IPS-18a (cell line): Measurements from ENCODE around the gene ATP8B1.
"Not testable (repeated sequence)": the region's sequence is repeated elsewhere in the genome, so short reads cannot be mapped to it uniquely, and the experiment has no call there.

ENCODE experiments used
- H3K27ac ChIP-seq: one replicate; pipeline ENCODE4 v1.5.1; 2013; ENCODE audit warnings: low read length
- H3K27me3 ChIP-seq: one replicate; pipeline ENCODE4 v1.6.1; 2013; ENCODE audit warnings: mild to moderate bottlenecking, low read length; ENCODE audit not compliant: control insufficient read depth, insufficient read depth
- H3K36me3 ChIP-seq: one replicate; pipeline ENCODE4 v1.6.1; 2013; ENCODE audit warnings: low read depth, low read length; ENCODE audit not compliant: control insufficient read depth
- H3K4me1 ChIP-seq: one replicate; pipeline ENCODE4 v1.6.1; 2013; ENCODE audit warnings: low read depth, low read length; ENCODE audit not compliant: control insufficient read depth
- H3K4me3 ChIP-seq: one replicate; pipeline ENCODE4 v1.5.1; 2013; ENCODE audit warnings: low read length
- H3K9ac ChIP-seq: one replicate; pipeline ENCODE4 v1.6.1; 2013; ENCODE audit warnings: mild to moderate bottlenecking, low read length, moderate library complexity
- H3K9me3 ChIP-seq: one replicate; pipeline ENCODE4 v1.6.1; 2013; ENCODE audit warnings: low read depth, low read length; ENCODE audit not compliant: control insufficient read depth

The ATP8B1 gene

DNA sequence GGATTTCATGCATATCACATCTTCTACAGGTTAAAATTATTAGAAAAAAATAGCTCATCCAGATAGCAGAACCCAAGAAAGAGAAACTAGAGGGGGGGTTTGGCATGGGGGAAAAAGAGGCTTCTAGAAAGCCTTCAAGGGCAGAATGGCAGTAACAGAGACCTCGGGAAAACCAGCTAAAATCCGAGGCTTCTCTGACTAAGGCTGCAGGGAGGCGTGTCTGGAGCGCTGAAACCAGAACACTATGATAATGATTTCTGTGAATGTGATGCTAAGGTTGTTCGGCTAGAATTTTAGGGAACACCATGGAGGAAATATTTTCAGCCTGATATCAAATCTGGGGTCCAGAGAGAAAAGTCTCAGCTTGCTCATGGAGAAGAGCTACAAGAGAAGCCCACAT, 73.0 kb downstream of the ATP8B1 start:
- no peak overlapping the region for H3K27ac ChIP-seq

DNA sequence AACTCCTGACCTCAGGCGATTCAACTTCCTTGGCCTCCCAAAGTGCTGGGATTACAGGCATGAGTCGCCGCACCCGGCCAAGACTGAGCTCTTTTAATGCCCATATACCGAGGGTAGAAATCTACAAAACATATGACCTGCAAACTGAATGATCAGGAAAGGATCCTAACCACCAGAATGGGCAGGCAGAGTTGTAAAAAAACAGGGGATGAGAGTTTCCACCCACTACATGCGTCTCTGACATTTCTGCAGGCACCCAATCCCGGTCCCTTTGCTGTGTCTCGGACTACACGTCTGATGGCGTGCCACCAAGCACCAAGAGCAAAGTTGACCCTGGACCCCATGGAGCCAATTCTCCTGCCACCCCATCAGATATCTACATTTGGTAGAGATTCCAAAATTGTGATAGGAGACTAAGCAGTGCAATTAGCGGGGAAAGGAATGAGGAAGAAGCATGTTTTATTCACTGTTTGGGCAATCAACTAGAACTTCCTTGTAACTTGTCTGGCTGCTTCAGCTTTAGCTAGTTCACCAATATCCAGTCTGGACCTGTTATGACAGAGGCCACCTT, 74.1 kb downstream of the ATP8B1 start:
- Histone ChIP-seq H3K27me3 (no peaks in the 10 kb centered on the region), H3K9me3 (no peaks in the 10 kb centered on the region), H3K4me3 (no peak overlapping the region), H3K36me3 (no peaks in the 10 kb centered on the region), H3K27ac (no peak overlapping the region), H3K4me1 (no peaks in the 10 kb centered on the region), H3K9ac (no peak overlapping the region)

More for the DNA sequence above, 73.0 kb downstream of the ATP8B1 start:
- H3K4me3 ChIP-seq, result no peak overlapping the region
- no peaks in the 10 kb centered on the region for H3K4me1 ChIP-seq
- no peaks in the 10 kb centered on the region for H3K27me3 ChIP-seq
- no peak overlapping the region for H3K9ac ChIP-seq
- no peaks in the 10 kb centered on the region for H3K9me3 ChIP-seq
- no peaks in the 10 kb centered on the region for H3K36me3 ChIP-seq

- H3K9ac ChIP-seq, result no peak overlapping the region
- H3K4me3 ChIP-seq, result no peak overlapping the region
- H3K36me3 ChIP-seq, result no peaks in the 10 kb centered on the region
- H3K4me1 ChIP-seq, result no peaks in the 10 kb centered on the region
- no peak overlapping the region for H3K27ac ChIP-seq
- no peaks in the 10 kb centered on the region for H3K27me3 ChIP-seq
- H3K9me3 ChIP-seq, result no peaks in the 10 kb centered on the region
Measured at GRCh38 chr18:57727952-57728807, 74.9 kb downstream of the ATP8B1 start.

DNA sequence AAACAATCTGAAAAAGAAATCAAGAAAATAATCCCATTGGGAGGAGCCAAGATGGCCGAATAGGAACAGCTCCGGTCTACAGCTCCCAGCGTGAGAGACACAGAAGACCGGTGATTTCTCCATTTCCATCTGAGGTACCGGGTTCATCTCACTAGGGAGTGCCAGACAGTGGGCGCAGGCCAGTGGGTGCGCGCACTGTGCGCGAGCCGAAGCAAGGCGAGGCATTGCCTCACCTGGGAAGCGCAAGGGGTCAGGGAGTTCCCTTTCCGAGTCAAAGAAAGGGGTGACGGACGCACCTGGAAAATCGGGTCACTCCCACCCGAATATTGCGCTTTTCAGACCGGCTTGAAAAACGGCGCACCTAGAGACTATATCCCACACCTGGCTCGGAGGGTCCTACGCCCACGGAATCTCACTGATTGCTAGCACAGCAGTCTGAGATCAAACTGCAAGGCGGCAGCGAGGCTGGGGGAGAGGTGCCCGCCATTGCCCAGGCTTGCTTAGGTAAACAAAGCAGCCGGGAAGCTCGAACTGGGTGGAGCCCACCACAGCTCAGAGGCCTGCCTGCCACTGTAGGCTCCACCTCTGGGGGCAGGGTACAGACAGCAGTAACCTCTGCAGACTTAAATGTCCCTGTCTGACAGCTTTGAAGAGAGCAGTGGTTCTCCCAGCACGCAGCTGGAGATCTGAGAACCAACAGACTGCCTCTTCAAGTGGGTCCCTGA, 83.7 kb downstream of the ATP8B1 start:
- not testable (repeated sequence) for H3K36me3 ChIP-seq, H3K4me1 ChIP-seq, H3K9me3 ChIP-seq, H3K9ac ChIP-seq, H3K27me3 ChIP-seq, H3K27ac ChIP-seq, H3K4me3 ChIP-seq

DNA sequence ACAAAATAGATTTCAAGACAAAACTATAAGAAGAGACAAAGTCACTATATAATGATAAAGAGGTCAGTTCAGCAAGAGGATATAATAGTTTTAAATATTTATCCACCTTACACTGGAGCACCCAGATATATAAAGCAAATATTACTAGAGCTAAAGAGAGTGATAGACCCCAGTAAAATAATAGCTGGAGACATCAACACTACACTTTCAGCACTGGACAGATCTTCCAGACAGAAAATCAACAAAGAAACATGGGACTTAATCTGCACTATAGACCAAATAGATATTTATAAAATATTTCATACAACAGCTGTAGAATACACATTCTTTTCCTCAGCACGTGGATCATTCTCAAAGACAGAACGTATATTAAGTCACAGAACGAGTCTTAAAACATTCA, 86.6 kb downstream of the ATP8B1 start:
- Histone ChIP-seq H3K9me3 (peaks cover 6% of the 10 kb centered on the region), H3K4me3 (no peak overlapping the region), H3K27ac (no peak overlapping the region), H3K9ac (no peak overlapping the region), H3K36me3 (no peaks in the 10 kb centered on the region), H3K4me1 (no peaks in the 10 kb centered on the region), H3K27me3 (no peaks in the 10 kb centered on the region)

DNA sequence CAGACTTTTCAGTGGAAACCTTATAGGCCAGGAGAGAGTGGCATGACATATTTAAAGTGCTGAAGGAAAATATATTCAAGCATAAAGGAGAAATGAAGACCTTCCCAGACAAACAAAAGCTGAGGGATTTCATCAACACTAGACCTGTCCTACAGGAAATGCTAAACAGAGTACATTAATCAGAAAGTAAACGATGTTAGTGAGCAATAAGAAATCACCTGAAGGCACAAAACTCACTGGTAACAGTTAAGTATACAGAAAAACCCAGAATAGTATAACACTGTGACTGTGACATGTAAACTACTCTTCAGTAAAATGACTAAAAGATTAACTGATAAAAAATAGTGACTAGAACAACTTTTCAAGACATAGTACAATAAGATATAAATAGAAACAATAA, 87.4 kb downstream of the ATP8B1 start:
- H3K9ac ChIP-seq, result no peak overlapping the region
- no peaks in the 10 kb centered on the region for H3K4me1 ChIP-seq
- no peak overlapping the region for H3K27ac ChIP-seq
- H3K9me3 ChIP-seq, result peaks cover 6% of the 10 kb centered on the region
- H3K36me3 ChIP-seq, result no peaks in the 10 kb centered on the region
- H3K27me3 ChIP-seq, result no peaks in the 10 kb centered on the region
- no peak overlapping the region for H3K4me3 ChIP-seq

GRCh38 chr18:57715073-57715472, 88.0 kb downstream of the ATP8B1 start:
- peaks cover 6% of the 10 kb centered on the region for H3K9me3 ChIP-seq

GRCh38 chr18:57710226-57710625, 92.9 kb downstream of the ATP8B1 start:
- Histone ChIP-seq H3K4me1 (no peaks in the 10 kb centered on the region), H3K27ac (no peak overlapping the region), H3K36me3 (no peaks in the 10 kb centered on the region), H3K27me3 (no peaks in the 10 kb centered on the region), H3K9me3 (no peaks in the 10 kb centered on the region), H3K4me3 (no peak overlapping the region), H3K9ac (no peak overlapping the region)

More at GRCh38 chr18:57715073-57715472, 88.0 kb downstream of the ATP8B1 start:
- Histone ChIP-seq H3K36me3 (no peaks in the 10 kb centered on the region), H3K27me3 (no peaks in the 10 kb centered on the region), H3K27ac (no peak overlapping the region), H3K4me3 (no peak overlapping the region), H3K4me1 (no peaks in the 10 kb centered on the region), H3K9ac (no peak overlapping the region)

DNA sequence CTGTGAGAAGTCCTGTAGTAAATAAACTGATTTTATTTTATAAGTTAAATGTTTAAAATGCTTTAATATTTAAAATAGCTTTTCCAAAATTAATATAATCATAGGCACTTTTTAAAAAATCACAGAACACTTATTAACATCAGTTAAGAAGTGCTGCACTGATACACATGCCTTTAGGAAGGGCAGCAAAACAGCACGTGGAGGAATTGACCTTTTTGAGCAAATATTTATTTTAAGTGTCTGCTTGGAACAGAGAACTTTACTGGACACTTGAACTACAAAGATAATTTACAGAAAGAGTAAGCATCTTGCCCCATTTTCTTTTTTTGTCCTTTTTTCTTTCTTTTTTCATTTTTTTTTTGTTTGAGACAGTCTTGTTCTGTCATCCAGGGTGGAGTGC, 93.8 kb downstream of the ATP8B1 start:
- H3K9ac ChIP-seq, result no peak overlapping the region
- H3K4me1 ChIP-seq, result no peaks in the 10 kb centered on the region
- H3K27me3 ChIP-seq, result no peaks in the 10 kb centered on the region
- no peak overlapping the region for H3K4me3 ChIP-seq
- no peaks in the 10 kb centered on the region for H3K36me3 ChIP-seq
- H3K27ac ChIP-seq, result no peak overlapping the region
- H3K9me3 ChIP-seq, result no peaks in the 10 kb centered on the region

- H3K27ac ChIP-seq, result no peak overlapping the region
- H3K27me3 ChIP-seq, result no peaks in the 10 kb centered on the region
- H3K9me3 ChIP-seq, result no peaks in the 10 kb centered on the region
- no peaks in the 10 kb centered on the region for H3K4me1 ChIP-seq
- no peaks in the 10 kb centered on the region for H3K36me3 ChIP-seq
- H3K4me3 ChIP-seq, result no peak overlapping the region
- H3K9ac ChIP-seq, result no peak overlapping the region
Measured at GRCh38 chr18:57708288-57708687, 94.8 kb downstream of the ATP8B1 start.

DNA sequence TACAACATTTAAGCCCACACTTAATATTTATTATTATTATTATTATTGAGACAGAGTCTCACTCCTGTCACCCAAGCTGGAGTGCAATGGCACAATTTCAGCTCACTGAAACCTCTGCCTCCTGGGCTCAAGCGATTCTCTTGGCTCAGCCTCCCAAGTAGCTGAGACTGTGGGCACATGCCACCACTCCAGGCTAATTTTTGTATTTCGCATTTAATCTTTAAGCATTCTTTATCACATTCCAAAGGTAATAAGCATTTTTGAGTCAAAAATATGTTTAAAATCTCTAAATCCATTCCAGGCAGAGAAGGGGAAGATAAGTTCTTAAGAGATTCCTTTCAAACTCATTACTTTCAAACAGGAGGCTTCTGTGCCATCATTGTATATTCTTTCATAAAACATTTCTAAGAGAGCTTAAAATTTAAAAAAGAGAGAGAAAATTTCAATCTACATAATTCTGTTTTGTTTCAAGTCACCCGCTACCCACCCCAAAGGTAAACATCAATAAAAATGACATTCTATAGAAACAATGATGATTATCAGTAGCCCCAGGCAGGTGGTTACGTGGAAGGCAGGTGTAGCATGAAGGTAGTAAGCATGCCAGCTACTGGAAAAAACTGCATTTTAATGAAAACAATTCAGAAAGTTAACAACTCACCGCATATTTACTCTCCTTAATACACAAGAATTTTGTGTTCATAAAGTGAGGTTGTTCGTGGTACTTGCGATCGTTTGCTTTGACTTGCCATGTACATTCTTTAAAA, 97.1 kb downstream of the ATP8B1 start:
- Histone ChIP-seq H3K36me3 (no peaks in the 10 kb centered on the region), H3K9me3 (no peaks in the 10 kb centered on the region), H3K27ac (no peak overlapping the region), H3K4me1 (no peaks in the 10 kb centered on the region), H3K27me3 (no peaks in the 10 kb centered on the region), H3K4me3 (no peak overlapping the region), H3K9ac (no peak overlapping the region)
